ENCODE measurements around the gene MAPT.
A peak's percentile ranks its signal among the peaks of the same experiment; 100 is the strongest.
"Not testable (repeated sequence)": the region's sequence is repeated elsewhere in the genome, so short reads cannot be mapped to it uniquely, and the experiment has no call there.

The MAPT gene

GRCh38 chr17:45894022-45894784 lies at the start of gene MAPT:
TSS of gene MAPT (plus strand) at chr17:45894554. CDS start at chr17:45962338, 67,784 bp downstream.
- peak; percentile 76 for DNase-seq

GRCh38 chr17:45844695-45845375 lies 49.5 kb upstream of the MAPT start, which contains the start of gene SPPL2C:
TSS of gene SPPL2C (plus strand) at chr17:45844881. CDS start at chr17:45844907, 26 bp downstream.
- DNase-seq, result no peak

GRCh38 chr17:45845376-45846185 lies 48.8 kb upstream of the MAPT start:
- DNase-seq, result no peak

GRCh38 chr17:45846223-45846622 lies 48.1 kb upstream of the MAPT start:
- DNase-seq, result no peak

- DNase-seq, result no peak
Measured at GRCh38 chr17:45846646-45847045, 47.7 kb upstream of the MAPT start.

- DNase-seq, result no peak
Measured at GRCh38 chr17:45847101-45847500, 47.3 kb upstream of the MAPT start.

GRCh38 chr17:45847747-45848146 lies 46.6 kb upstream of the MAPT start:
- DNase-seq, result no peak

- DNase-seq, result no peak
Measured at GRCh38 chr17:45848405-45848804, 45.9 kb upstream of the MAPT start.

- DNase-seq, result no peak
Measured at GRCh38 chr17:45848868-45849535, 45.4 kb upstream of the MAPT start.

- no peak for DNase-seq
Measured at GRCh38 chr17:45849536-45849990, 44.8 kb upstream of the MAPT start.

- no peak for DNase-seq
Measured at GRCh38 chr17:45850011-45850410, 44.3 kb upstream of the MAPT start.

GRCh38 chr17:45850468-45850867 lies 43.9 kb upstream of the MAPT start:
- DNase-seq, result no peak

- DNase-seq, result no peak
Measured at GRCh38 chr17:45851022-45851421, 43.3 kb upstream of the MAPT start.

- DNase-seq, result no peak
Measured at GRCh38 chr17:45851464-45851863, 42.9 kb upstream of the MAPT start.

- no peak for DNase-seq
Measured at GRCh38 chr17:45851873-45852272, 42.5 kb upstream of the MAPT start.

GRCh38 chr17:45852535-45853297 lies 41.6 kb upstream of the MAPT start:
- DNase-seq, result peak; percentile 62

- DNase-seq, result no peak
Measured at GRCh38 chr17:45854209-45854608, 40.1 kb upstream of the MAPT start.

GRCh38 chr17:45855691-45856336 lies 38.5 kb upstream of the MAPT start:
- DNase-seq, result no peak

- no peak for DNase-seq
Measured at GRCh38 chr17:45857977-45858708, 36.2 kb upstream of the MAPT start.

- no peak for DNase-seq
Measured at GRCh38 chr17:45861165-45861564, 33.2 kb upstream of the MAPT start.

- DNase-seq, result not testable (repeated sequence)
Measured at GRCh38 chr17:45862127-45862526, 32.2 kb upstream of the MAPT start.
